OCI-LY7 (cell line): ENCODE data around the gene M6PR. TPM values are rescaled to one million over a fixed set of nuclear protein-coding genes. Genes with fewer than 3 reads are reported as not detected.
"Not testable (repeated sequence)": the region's sequence is repeated elsewhere in the genome, so short reads cannot be mapped to it uniquely, and the experiment has no call there.

ENCODE experiments used
- BruUV-seq: library from RNA; stranded (reverse); fragments of 400-500 nt; replicated peaks from 2 replicates; lab custom pipeline; 2021; lab: Mats Ljungman, UMichigan
- CTCF ChIA-PET: fragments of 300-600 bp; sonication (Branson Sonifier 250); formaldehyde crosslinking; loops from one replicate; lab custom pipeline; 2022; ENCODE audit warnings: antibody characterized with exemption; ENCODE audit not compliant: unreplicated experiment; lab: Charles Lee
- POLR2A ChIA-PET: fragments of 300-600 bp; sonication (Branson Sonifier 250); formaldehyde crosslinking; loops from one replicate; lab custom pipeline; 2022; ENCODE audit warnings: antibody characterized with exemption; lab: Charles Lee
- DNase-seq: peaks from one replicate; pipeline ENCODE4 v3.0.0-alpha.2; 2015; ENCODE audit warnings: low spot score
- H2AFZ ChIP-seq: fragments of 200-600 bp; sonication (generic), shearing (Covaris generic); 2 replicates; pipeline ENCODE4 v1.6.1; 2014; ENCODE audit warnings: mild to moderate bottlenecking, antibody characterized with exemption, low read length, moderate library complexity
- H3K27ac ChIP-seq: fragments of 200-600 bp; sonication (generic); 2 replicates; pipeline ENCODE4 v1.5.1; 2014; ENCODE audit warnings: mixed run types, low read depth, mild to moderate bottlenecking, moderate library complexity, low read length, inconsistent platforms; ENCODE audit not compliant: poor library complexity, severe bottlenecking
- H3K36me3 ChIP-seq: fragments of 200-600 bp; sonication (generic); 2 replicates; pipeline ENCODE4 v1.6.1; 2014; ENCODE audit warnings: mild to moderate bottlenecking, antibody characterized with exemption, low read length, moderate library complexity, mixed read lengths; ENCODE audit not compliant: insufficient read depth
- H3K4me1 ChIP-seq: fragments of 200-600 bp; sonication (generic); 2 replicates; pipeline ENCODE4 v1.5.1; 2014; ENCODE audit warnings: mild to moderate bottlenecking, low read length; ENCODE audit not compliant: insufficient read depth, poor library complexity, severe bottlenecking
- H3K4me2 ChIP-seq: fragments of 200-600 bp; sonication (generic); 2 replicates; pipeline ENCODE4 v1.6.1; 2014; ENCODE audit warnings: mild to moderate bottlenecking, low read length
- H3K4me3 ChIP-seq: fragments of 200-600 bp; sonication (generic); 2 replicates; pipeline ENCODE4 v1.5.1; 2014; ENCODE audit warnings: mild to moderate bottlenecking, low read depth, low read length; ENCODE audit not compliant: poor library complexity, severe bottlenecking
- H3K79me2 ChIP-seq: fragments of 200-600 bp; sonication (generic); 2 replicates; pipeline ENCODE4 v1.6.1; 2016; ENCODE audit warnings: low read depth, mild to moderate bottlenecking, low read length, moderate library complexity, mixed read lengths; ENCODE audit not compliant: insufficient read depth
- H3K9me2 ChIP-seq: fragments of 200-600 bp; sonication (generic); 2 replicates; pipeline ENCODE4 v1.6.1; 2016; ENCODE audit warnings: mild to moderate bottlenecking, low read length, mixed read lengths; ENCODE audit not compliant: insufficient read depth
- H3K9me3 ChIP-seq: fragments of 200-600 bp; sonication (generic); 2 replicates; pipeline ENCODE4 v1.6.1; 2014; ENCODE audit warnings: mild to moderate bottlenecking, mixed run types, low read length, mixed read lengths
- H4K20me1 ChIP-seq: fragments of 200-600 bp; sonication (generic); 2 replicates; pipeline ENCODE4 v1.6.1; 2014; ENCODE audit warnings: mild to moderate bottlenecking, antibody characterized with exemption, low read length, moderate library complexity, mixed read lengths; ENCODE audit not compliant: insufficient read depth
- EZH2phosphoT487 ChIP-seq: fragments of 200-600 bp; sonication (generic); IDR thresholded peaks from 2 replicates; pipeline ENCODE4 v1.6.1; 2018; ENCODE audit warnings: low read depth, borderline replicate concordance, mild to moderate bottlenecking, mixed run types, antibody characterized with exemption, low read length, moderate library complexity, mixed read lengths
- intact Hi-C: fragments of 100-400 bp; cut with micrococcal nuclease; formaldehyde crosslinking; loops from one replicate; pipeline ENCODE4 v1.10.0; 2022; ENCODE audit not compliant: unreplicated experiment
- total RNA-seq, 2 experiments: library from RNA; depleted of rRNA in 1 of 2; stranded (reverse); fragments of >200 nt in 1 of 2; shearing (Covaris generic) in 1 of 2; gene quantifications; 2 replicates each; pipeline ENCODE4 v1.2.3, GENCODE V29; 2014 to 2022
- TF ChIP-seq, protein P1 (sequence below): fragments of 200-600 bp; sonication (generic); conservative IDR thresholded peaks from 2 replicates; pipeline ENCODE4 v1.5.1; 2014; ENCODE audit warnings: mild to moderate bottlenecking, antibody characterized with exemption, low read length, moderate library complexity, mixed read lengths

Gene M6PR
- total RNA-seq, 2 experiments from 2014 or later = 108 to 144 TPM

DNA sequence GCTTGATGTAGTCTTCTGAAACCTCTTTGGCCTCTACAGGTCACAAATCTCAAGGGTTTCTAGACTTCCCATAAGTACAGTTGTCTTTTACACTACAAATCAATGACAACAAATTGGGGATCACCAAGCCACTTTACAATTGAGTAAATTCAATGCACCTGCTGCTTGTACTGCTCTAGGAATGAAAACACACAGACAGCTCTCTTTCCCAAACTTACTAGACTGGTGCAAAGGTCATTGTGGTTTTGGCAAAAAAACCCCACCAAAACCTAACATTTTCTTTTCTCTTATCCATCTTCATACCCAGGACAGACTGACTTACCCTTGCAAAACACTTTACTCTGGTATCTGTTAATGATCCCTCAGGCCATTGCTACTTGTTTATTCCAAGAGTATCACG is 2.7 kb downstream of the M6PR start:
- DNase-seq = no peak
- ChIA-PET CTCF (no interaction called here), POLR2A (interaction anchor here (0.5 kb wide), 1 partner anchor 53 kb away, joined by 5 read pairs; no protein-coding TSS in a partner anchor)
- Histone ChIP-seq H3K27ac (no peak overlapping the region), H4K20me1 (peaks cover 30% of the 10 kb centered on the region), H3K9me3 (peaks cover under 1% of the 10 kb centered on the region; the same call in 1 of the 2 replicates), H3K36me3 (peaks cover 62% of the 10 kb centered on the region), H2AFZ (no peak overlapping the region), H3K4me1 (peaks cover 27% of the 10 kb centered on the region), H3K4me2 (peak overlapping the region; percentile 98), H3K9me2 (no peaks in the 10 kb centered on the region), H3K79me2 (peaks cover 54% of the 10 kb centered on the region), H3K4me3 (peak overlapping the region; percentile 88)
- no TSS peak for BruUV-seq
- TF ChIP-seq, protein P1, sequence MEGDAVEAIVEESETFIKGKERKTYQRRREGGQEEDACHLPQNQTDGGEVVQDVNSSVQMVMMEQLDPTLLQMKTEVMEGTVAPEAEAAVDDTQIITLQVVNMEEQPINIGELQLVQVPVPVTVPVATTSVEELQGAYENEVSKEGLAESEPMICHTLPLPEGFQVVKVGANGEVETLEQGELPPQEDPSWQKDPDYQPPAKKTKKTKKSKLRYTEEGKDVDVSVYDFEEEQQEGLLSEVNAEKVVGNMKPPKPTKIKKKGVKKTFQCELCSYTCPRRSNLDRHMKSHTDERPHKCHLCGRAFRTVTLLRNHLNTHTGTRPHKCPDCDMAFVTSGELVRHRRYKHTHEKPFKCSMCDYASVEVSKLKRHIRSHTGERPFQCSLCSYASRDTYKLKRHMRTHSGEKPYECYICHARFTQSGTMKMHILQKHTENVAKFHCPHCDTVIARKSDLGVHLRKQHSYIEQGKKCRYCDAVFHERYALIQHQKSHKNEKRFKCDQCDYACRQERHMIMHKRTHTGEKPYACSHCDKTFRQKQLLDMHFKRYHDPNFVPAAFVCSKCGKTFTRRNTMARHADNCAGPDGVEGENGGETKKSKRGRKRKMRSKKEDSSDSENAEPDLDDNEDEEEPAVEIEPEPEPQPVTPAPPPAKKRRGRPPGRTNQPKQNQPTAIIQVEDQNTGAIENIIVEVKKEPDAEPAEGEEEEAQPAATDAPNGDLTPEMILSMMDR = no peak
- no peak for TF ChIP-seq EZH2phosphoT487
- intact Hi-C loops = loop anchor here (5.0 kb wide), 1 partner anchor 249 kb away; the partner anchor contains the start of gene RIMKLB

DNA sequence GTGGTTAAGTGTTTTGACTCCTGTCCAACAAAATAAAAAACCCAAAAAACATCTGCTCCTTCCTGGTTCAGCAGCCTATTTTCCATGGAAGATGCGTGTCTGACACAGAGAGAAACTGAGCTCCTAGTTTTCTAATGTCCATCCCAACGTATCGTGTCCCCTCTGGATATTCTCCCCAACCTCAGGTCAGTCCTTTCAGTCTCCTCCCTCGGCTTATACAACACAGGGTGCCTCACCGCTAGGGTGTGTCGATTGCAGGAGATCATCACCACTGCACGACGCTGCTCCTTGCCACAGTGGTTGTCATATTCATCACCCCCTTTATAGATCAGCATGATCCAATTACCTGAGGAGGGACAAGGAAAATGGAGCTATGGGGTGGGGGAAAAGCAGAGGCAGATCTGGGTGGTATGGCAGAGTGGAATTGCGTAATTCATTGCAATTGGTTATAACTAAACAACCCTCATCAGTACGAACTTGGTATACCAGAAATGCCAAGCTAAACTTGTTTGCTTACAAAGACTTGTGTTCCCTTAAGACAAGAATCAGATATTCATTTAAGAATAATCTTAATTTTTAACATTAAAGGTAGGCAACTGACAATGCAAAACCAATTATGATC is 5.8 kb downstream of the M6PR start:
- Histone ChIP-seq H3K4me2 (no peak overlapping the region), H3K9me3 (no peaks in the 10 kb centered on the region), H2AFZ (no peak overlapping the region), H3K9me2 (no peaks in the 10 kb centered on the region), H3K79me2 (peaks cover 32% of the 10 kb centered on the region), H3K36me3 (peaks cover 71% of the 10 kb centered on the region), H3K4me1 (peaks cover 21% of the 10 kb centered on the region), H4K20me1 (peaks cover 25% of the 10 kb centered on the region), H3K4me3 (no peak overlapping the region), H3K27ac (no peak overlapping the region)
- DNase-seq = no peak
- CTCF ChIA-PET = no interaction called here
- no peak for TF ChIP-seq EZH2phosphoT487
- POLR2A ChIA-PET = interaction anchor here (1.0 kb wide), 1 partner anchor 88 kb away, joined by 3 read pairs; no protein-coding TSS in a partner anchor
- no TSS peak for BruUV-seq
- intact Hi-C loops = no loop called here

DNA sequence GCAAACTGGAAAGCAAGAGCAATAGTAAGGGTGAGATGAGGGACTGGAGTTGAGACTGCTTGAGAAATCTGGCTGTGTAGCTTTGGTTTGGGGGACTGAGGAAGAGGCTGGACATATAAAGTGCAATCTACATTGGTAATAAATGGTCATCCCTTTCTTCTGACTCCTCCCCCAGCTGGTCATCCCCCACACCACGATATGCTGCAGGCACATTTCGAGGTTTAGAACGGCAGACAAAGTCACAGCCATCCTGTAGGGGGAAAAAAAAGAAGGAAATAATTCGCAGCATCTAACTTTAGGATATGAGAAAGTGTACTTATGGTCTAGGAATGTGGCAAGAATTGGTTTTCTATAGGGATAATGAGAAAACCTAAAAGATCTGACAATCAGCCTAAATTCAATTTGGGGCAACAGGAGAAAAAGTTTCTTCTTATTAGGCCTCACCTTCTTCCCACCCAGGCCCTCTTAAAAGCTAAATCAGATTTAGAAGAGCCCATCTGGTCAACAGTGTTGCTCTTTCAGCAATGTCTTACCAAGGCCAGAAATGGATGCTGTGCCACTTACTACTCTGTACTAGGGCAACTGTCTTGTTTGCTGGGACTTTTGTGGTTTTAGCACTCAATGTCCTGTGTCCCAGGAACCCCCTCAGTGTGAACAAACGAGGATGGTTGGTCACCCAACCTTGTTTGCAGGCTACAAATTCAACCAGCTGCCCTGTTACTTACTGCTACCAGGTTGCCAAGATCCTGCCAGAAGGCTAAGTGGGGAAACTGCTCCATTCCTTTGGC is 7.6 kb downstream of the M6PR start:
- H3K79me2 ChIP-seq = peaks cover 14% of the 10 kb centered on the region
- H3K36me3 ChIP-seq = peaks cover 78% of the 10 kb centered on the region
- BruUV-seq = no TSS peak
- no peak overlapping the region for H3K4me3 ChIP-seq
- no peak for DNase-seq
- intact Hi-C loops = no loop called here
- H3K9me3 ChIP-seq = no peaks in the 10 kb centered on the region
- no peaks in the 10 kb centered on the region for H3K9me2 ChIP-seq
- no peak overlapping the region for H3K27ac ChIP-seq
- H2AFZ ChIP-seq = no peak overlapping the region
- CTCF ChIA-PET = no interaction called here
- POLR2A ChIA-PET = no interaction called here
- H3K4me2 ChIP-seq = no peak overlapping the region
- H3K4me1 ChIP-seq = peaks cover 8% of the 10 kb centered on the region
- TF ChIP-seq EZH2phosphoT487 = no peak
- TF ChIP-seq, protein P1 = no peak
- peaks cover 8% of the 10 kb centered on the region for H4K20me1 ChIP-seq

DNA sequence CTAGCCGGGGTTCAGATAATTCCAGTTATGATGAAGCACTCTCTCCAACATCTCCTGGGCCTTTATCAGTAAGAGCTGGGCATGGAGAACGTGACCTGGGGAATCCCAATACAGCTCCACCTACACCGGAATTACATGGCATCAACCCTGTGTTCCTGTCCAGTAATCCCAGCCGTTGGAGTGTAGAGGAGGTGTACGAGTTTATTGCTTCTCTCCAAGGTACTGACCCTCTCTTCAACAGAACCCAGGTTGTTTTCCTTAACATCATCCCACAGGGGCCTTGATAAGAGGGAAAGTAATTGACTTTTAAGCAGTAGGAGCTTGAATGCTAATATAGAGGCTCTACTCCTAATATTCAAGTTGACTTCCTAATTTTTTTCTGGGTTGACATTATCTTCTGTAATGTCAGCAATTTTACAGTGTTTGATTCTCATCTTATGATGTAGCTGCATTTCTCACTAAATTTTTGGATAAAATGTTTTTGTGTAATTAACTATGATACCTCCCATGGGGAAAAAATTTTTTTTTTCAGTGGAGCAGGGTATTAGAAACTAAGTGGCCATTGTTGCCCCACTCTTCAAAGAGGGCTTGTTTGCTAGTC is 11.5 kb downstream of the M6PR start:
- H3K4me2 ChIP-seq, H3K4me1 ChIP-seq, H3K27ac ChIP-seq, H2AFZ ChIP-seq, H4K20me1 ChIP-seq, BruUV-seq, CTCF ChIA-PET, H3K9me3 ChIP-seq, intact Hi-C loops, H3K4me3 ChIP-seq, DNase-seq, H3K9me2 ChIP-seq, H3K79me2 ChIP-seq: not testable (repeated sequence)
- H3K36me3 ChIP-seq = peaks cover 48% of the 10 kb centered on the region
- POLR2A ChIA-PET = interaction anchor here (0.6 to 1.6 kb wide), 3 partner anchors 12 to 651 kb away, joined by 3 to 5 read pairs (median 4); partner anchors contain the start of genes M6PR and PHC1
